ENCODE measurements around the gene AFTPH.

AFTPH gene

DNA sequence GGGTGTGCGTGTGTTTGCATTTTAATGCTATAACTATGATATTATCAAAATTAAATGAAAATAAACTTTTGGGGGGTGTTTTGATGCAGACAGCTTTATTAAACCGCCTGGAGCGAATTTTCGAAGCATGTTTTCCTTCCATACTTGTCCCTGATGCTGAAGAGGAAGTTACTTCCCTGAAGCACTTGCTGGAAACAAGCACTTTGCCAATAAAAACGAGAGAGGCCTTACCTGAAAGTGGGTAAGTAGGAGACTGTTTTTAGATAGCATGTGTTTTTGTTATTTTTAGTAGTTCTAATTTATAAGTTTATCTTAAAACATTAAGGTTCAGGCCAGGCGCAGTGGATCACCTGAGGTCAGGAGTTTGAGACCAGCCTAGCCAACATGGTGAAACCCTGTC lies 43.3 kb downstream of the AFTPH start:
- TF ChIP-seq, protein P1, sequence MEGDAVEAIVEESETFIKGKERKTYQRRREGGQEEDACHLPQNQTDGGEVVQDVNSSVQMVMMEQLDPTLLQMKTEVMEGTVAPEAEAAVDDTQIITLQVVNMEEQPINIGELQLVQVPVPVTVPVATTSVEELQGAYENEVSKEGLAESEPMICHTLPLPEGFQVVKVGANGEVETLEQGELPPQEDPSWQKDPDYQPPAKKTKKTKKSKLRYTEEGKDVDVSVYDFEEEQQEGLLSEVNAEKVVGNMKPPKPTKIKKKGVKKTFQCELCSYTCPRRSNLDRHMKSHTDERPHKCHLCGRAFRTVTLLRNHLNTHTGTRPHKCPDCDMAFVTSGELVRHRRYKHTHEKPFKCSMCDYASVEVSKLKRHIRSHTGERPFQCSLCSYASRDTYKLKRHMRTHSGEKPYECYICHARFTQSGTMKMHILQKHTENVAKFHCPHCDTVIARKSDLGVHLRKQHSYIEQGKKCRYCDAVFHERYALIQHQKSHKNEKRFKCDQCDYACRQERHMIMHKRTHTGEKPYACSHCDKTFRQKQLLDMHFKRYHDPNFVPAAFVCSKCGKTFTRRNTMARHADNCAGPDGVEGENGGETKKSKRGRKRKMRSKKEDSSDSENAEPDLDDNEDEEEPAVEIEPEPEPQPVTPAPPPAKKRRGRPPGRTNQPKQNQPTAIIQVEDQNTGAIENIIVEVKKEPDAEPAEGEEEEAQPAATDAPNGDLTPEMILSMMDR (IDR thresholded peaks at IDR 0.05; ENCODE audit: borderline replicate concordance, extremely low read depth, low read length, poor library complexity, severe bottlenecking), result no peak
- no peak for TF ChIP-seq EZH2 (IDR thresholded peaks at IDR 0.05; ENCODE audit: borderline replicate concordance, low read depth, low read length, severe bottlenecking)
- no peaks in the 10 kb centered on the region for H4K20me1 ChIP-seq (ENCODE audit: insufficient read depth, low read length)
- H3K27ac ChIP-seq (ENCODE audit: low read length), result no peak overlapping the region
- H3K4me3 ChIP-seq (ENCODE audit: low read depth in 1 of 2, low read length in 2 of 2), result no peak overlapping the region
- H3K4me2 ChIP-seq (ENCODE audit: insufficient read depth, low read length), result no peak overlapping the region
- H3K9ac ChIP-seq (ENCODE audit: low read depth, low read length), result no peak overlapping the region
- peaks cover 18% of the 10 kb centered on the region; the same call in 1 of the 2 replicates for H3K36me3 ChIP-seq (ENCODE audit: insufficient read depth, low read length)
- no peaks in the 10 kb centered on the region for H3K79me2 ChIP-seq (ENCODE audit: insufficient read depth, low read length)
- H2AFZ ChIP-seq (ENCODE audit: low read depth, low read length), result no peak overlapping the region
- H3K4me1 ChIP-seq (ENCODE audit: insufficient read depth, low read length), result 0 out of 2 replicates have a peak, but pooled peaks cover 1% of the 10 kb centered on the region
- no peaks in the 10 kb centered on the region for H3K9me3 ChIP-seq (ENCODE audit: insufficient read depth, low read length, severe bottlenecking)
- no peaks in the 10 kb centered on the region for H3K27me3 ChIP-seq (ENCODE audit: insufficient read depth, low read length, poor library complexity)
- ATAC-seq (ENCODE audit: insufficient read depth, low read depth) (no peak), DNase-seq (no peak)

- no peaks in the 10 kb centered on the region for H3K27me3 ChIP-seq (ENCODE audit: insufficient read depth, low read length, poor library complexity)
- H3K9me3 ChIP-seq (ENCODE audit: insufficient read depth, low read length, severe bottlenecking), result no peaks in the 10 kb centered on the region
- no peak overlapping the region for H3K27ac ChIP-seq (ENCODE audit: low read length)
- H3K79me2 ChIP-seq (ENCODE audit: insufficient read depth, low read length), result no peaks in the 10 kb centered on the region
- H3K36me3 ChIP-seq (ENCODE audit: insufficient read depth, low read length), result peaks cover 31% of the 10 kb centered on the region; the same call in 1 of the 2 replicates
- H4K20me1 ChIP-seq (ENCODE audit: insufficient read depth, low read length), result no peaks in the 10 kb centered on the region
- ATAC-seq (ENCODE audit: insufficient read depth, low read depth) (no peak), DNase-seq (no peak)
- no peak overlapping the region for H3K4me2 ChIP-seq (ENCODE audit: insufficient read depth, low read length)
- H3K4me1 ChIP-seq (ENCODE audit: insufficient read depth, low read length), result no peaks in the 10 kb centered on the region
- H2AFZ ChIP-seq (ENCODE audit: low read depth, low read length), result no peak overlapping the region
- H3K9ac ChIP-seq (ENCODE audit: low read depth, low read length), result no peak overlapping the region
- no peak overlapping the region for H3K4me3 ChIP-seq (ENCODE audit: low read depth in 1 of 2, low read length in 2 of 2)
- TF ChIP-seq, protein P1 (IDR thresholded peaks at IDR 0.05; ENCODE audit: borderline replicate concordance, extremely low read depth, low read length, poor library complexity, severe bottlenecking), result no peak
- no peak for TF ChIP-seq EZH2 (IDR thresholded peaks at IDR 0.05; ENCODE audit: borderline replicate concordance, low read depth, low read length, severe bottlenecking)
These were observed 44.7 kb downstream of the AFTPH start for GRCh38 chr2:64568836-64569235.

DNA sequence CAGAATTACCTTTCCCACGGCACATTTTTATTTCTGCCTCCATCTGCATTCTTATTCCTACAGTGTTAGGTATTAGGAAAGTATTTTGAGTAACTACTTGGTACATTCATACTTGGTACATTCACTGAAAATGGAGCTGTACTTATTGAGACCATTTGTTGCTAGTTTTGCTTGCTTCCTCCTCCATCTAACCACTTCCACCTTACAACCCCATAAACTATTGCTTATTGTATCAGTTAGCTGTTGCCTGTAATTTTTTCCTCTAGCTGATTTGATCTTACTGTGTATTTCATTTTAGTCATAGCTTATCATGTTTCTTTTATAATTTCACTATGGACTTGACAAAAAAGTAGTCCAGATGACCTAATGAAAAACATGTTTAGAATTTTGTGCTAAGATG lies 50.7 kb downstream of the AFTPH start:
- no peak overlapping the region for H2AFZ ChIP-seq (ENCODE audit: low read depth, low read length)
- no peaks in the 10 kb centered on the region for H3K9me3 ChIP-seq (ENCODE audit: insufficient read depth, low read length, severe bottlenecking)
- no peak overlapping the region for H3K9ac ChIP-seq (ENCODE audit: low read depth, low read length)
- peaks cover 53% of the 10 kb centered on the region for H3K36me3 ChIP-seq (ENCODE audit: insufficient read depth, low read length)
- TF ChIP-seq, protein P1 (IDR thresholded peaks at IDR 0.05; ENCODE audit: borderline replicate concordance, extremely low read depth, low read length, poor library complexity, severe bottlenecking), result no peak
- TF ChIP-seq EZH2 (IDR thresholded peaks at IDR 0.05; ENCODE audit: borderline replicate concordance, low read depth, low read length, severe bottlenecking), result no peak
- no peaks in the 10 kb centered on the region for H4K20me1 ChIP-seq (ENCODE audit: insufficient read depth, low read length)
- H3K27me3 ChIP-seq (ENCODE audit: insufficient read depth, low read length, poor library complexity), result no peaks in the 10 kb centered on the region
- no peaks in the 10 kb centered on the region for H3K79me2 ChIP-seq (ENCODE audit: insufficient read depth, low read length)
- no peak overlapping the region for H3K4me2 ChIP-seq (ENCODE audit: insufficient read depth, low read length)
- no peak for ATAC-seq (ENCODE audit: insufficient read depth, low read depth)
- H3K4me3 ChIP-seq (ENCODE audit: low read depth in 1 of 2, low read length in 2 of 2), result no peak overlapping the region
- no peak for DNase-seq
- no peaks in the 10 kb centered on the region for H3K4me1 ChIP-seq (ENCODE audit: insufficient read depth, low read length)
- no peak overlapping the region for H3K27ac ChIP-seq (ENCODE audit: low read length)

DNA sequence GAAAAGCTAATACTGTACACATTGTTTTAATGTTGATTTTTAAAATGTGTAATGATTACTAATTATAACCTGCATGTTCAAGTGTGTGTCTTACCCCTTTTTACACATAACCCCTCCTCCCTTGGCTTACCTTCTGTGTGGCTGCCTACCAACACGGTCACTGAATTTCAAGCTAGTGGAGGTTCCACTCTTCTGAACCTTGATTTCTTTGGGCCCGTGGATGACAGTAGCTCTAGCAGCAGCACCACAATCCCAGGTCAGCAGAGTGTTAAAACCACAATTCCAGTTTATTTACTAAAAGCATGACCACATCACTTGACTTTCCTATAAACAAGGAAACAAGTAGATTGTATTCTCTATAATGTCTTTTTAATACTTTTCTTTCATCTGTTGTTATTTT lies 56.9 kb downstream of the AFTPH start:
- Histone ChIP-seq H3K27ac (ENCODE audit: low read length) (no peak overlapping the region), H3K4me2 (ENCODE audit: insufficient read depth, low read length) (no peak overlapping the region), H3K4me3 (ENCODE audit: low read depth in 1 of 2, low read length in 2 of 2) (no peak overlapping the region), H3K4me1 (ENCODE audit: insufficient read depth, low read length) (no peaks in the 10 kb centered on the region), H3K79me2 (ENCODE audit: insufficient read depth, low read length) (no peaks in the 10 kb centered on the region), H4K20me1 (ENCODE audit: insufficient read depth, low read length) (no peaks in the 10 kb centered on the region), H3K27me3 (ENCODE audit: insufficient read depth, low read length, poor library complexity) (no peaks in the 10 kb centered on the region), H3K9me3 (ENCODE audit: insufficient read depth, low read length, severe bottlenecking) (no peaks in the 10 kb centered on the region), H3K9ac (ENCODE audit: low read depth, low read length) (no peak overlapping the region), H3K36me3 (ENCODE audit: insufficient read depth, low read length) (peaks cover 35% of the 10 kb centered on the region; the same call in 1 of the 2 replicates), H2AFZ (ENCODE audit: low read depth, low read length) (no peak overlapping the region)
- DNase-seq, result no peak
- no peak for TF ChIP-seq EZH2 (IDR thresholded peaks at IDR 0.05; ENCODE audit: borderline replicate concordance, low read depth, low read length, severe bottlenecking)
- TF ChIP-seq, protein P1 (IDR thresholded peaks at IDR 0.05; ENCODE audit: borderline replicate concordance, extremely low read depth, low read length, poor library complexity, severe bottlenecking), result no peak
- no peak for ATAC-seq (ENCODE audit: insufficient read depth, low read depth)

All from DND-41 (cell line).